Gastroesophageal sphincter (tissue), 3 donors: Measurements from ENCODE around the gene KCNK2.

Experiments
- POLR2A ChIP-seq, 2 donors: fragments of 450-650 bp; IDR thresholded peaks; one replicate each; pipeline ENCODE4 v1.6.1; 2017; ENCODE audit warnings: antibody characterized with exemption in 2 of 2, mild to moderate bottlenecking in 2 of 2, moderate library complexity in 1 of 2
- TF ChIP-seq, protein P1 (sequence below), 4 experiments: fragments of 200-600 bp in 2 of 4; fragments of 450-650 bp in 2 of 4; sonication (generic) in 1 of 4; IDR thresholded peaks; one replicate each; pipeline ENCODE4 v1.5.1; 2017 to 2019; ENCODE audit warnings: antibody characterized with exemption in 4 of 4, mild to moderate bottlenecking in 2 of 4, moderate library complexity in 2 of 4

DNA sequence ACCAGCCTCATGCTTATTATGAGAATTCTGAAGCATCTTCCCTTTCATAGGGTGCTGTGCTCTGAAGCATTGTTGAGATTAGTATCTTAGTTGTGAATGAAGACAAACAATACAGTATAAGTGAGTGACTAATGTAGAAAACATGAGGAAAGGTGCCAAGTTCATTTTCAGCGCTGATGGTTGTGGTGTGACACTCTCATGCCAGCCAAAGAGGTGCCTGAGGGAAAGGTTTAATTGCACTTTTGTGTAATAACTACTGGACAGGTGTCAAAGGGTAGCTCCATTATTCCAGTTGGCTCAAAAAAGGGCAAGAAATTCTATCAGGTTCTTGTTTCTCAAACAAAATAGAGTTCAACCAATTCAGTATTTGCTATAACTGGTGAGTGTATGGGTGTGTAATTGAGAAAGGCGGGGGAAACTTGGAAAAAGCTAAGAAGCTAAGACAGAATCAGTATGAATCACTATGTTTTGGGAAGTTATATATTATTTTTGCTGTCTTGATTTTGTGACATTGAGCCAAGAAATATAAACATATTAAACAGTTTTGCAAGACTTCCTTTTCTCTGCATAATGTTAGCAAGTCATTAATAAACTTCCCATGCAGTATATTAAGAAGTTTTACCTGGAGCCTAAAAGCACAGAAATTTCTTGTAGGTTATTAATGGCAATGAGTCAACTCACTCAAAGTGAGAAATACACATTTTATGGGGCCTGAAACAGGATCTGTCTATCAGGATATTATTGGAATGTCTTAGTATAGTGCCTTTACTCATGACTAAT is 31.8 kb downstream of the KCNK2 start:
- TF ChIP-seq, protein P1, sequence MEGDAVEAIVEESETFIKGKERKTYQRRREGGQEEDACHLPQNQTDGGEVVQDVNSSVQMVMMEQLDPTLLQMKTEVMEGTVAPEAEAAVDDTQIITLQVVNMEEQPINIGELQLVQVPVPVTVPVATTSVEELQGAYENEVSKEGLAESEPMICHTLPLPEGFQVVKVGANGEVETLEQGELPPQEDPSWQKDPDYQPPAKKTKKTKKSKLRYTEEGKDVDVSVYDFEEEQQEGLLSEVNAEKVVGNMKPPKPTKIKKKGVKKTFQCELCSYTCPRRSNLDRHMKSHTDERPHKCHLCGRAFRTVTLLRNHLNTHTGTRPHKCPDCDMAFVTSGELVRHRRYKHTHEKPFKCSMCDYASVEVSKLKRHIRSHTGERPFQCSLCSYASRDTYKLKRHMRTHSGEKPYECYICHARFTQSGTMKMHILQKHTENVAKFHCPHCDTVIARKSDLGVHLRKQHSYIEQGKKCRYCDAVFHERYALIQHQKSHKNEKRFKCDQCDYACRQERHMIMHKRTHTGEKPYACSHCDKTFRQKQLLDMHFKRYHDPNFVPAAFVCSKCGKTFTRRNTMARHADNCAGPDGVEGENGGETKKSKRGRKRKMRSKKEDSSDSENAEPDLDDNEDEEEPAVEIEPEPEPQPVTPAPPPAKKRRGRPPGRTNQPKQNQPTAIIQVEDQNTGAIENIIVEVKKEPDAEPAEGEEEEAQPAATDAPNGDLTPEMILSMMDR (IDR thresholded peaks at IDR 0.05) = no peak
- TF ChIP-seq POLR2A (IDR thresholded peaks at IDR 0.05) = no peak
